Left ventricle myocardium inferior (tissue), 1 donor: ENCODE data around the gene PAPOLA. TPM values are rescaled to one million over a fixed set of nuclear protein-coding genes. Genes with fewer than 3 reads are reported as not detected.

ENCODE experiments used
- DNase-seq: peaks from one replicate; pipeline ENCODE4 v3.0.0-alpha.2; 2020
- H3K27ac ChIP-seq: fragments of 200-600 bp; replicated peaks from 2 replicates; pipeline ENCODE4 v1.8.0; 2021
- H3K27me3 ChIP-seq: fragments of 200-600 bp; 2 replicates; pipeline ENCODE4 v1.8.0; 2021; ENCODE audit warnings: low read depth
- H3K36me3 ChIP-seq: fragments of 200-600 bp; 2 replicates; pipeline ENCODE4 v1.8.0; 2021
- H3K4me1 ChIP-seq: fragments of 200-600 bp; 2 replicates; pipeline ENCODE4 v1.8.0; 2021
- H3K4me3 ChIP-seq: fragments of 200-600 bp; 2 replicates; pipeline ENCODE4 v1.8.0; 2021; ENCODE audit warnings: mild to moderate bottlenecking, moderate library complexity
- H3K9me3 ChIP-seq: fragments of 200-600 bp; replicated peaks from 2 replicates; pipeline ENCODE4 v1.8.0; 2021
- CTCF ChIP-seq: fragments of 200-600 bp; IDR thresholded peaks from 2 replicates; pipeline ENCODE4 v1.8.0; 2021; ENCODE audit warnings: antibody characterized with exemption, mild to moderate bottlenecking, borderline replicate concordance
- intact Hi-C: fragments of 100-400 bp; cut with micrococcal nuclease; formaldehyde crosslinking; loops from one replicate; pipeline ENCODE4 v1.11.0; 2022
- total RNA-seq: library from RNA; stranded (reverse); fragmentation: NEBNext Ultra II Directional; extraction: Animal tissue kit (Norgen Biotek cat#: 25700); gene quantifications from one replicate; pipeline ENCODE4 v1.2.1, GENCODE V29; 2021
- donor health status: DM: no; HTN: yes; CAD: no; lungs with severe emphysema.

The PAPOLA gene
- total RNA-seq, 1 donor from 2014 or later = 136 TPM

- TF ChIP-seq CTCF = no peak
- no peak for DNase-seq
- no peak overlapping the region for H3K4me3 ChIP-seq
- peaks cover 60% of the 10 kb centered on the region for H3K27me3 ChIP-seq
- H3K36me3 ChIP-seq = no peaks in the 10 kb centered on the region
- H3K27ac ChIP-seq = no peak overlapping the region
- no peaks in the 10 kb centered on the region for H3K9me3 ChIP-seq
- intact Hi-C loops = no loop called here
- H3K4me1 ChIP-seq = no peaks in the 10 kb centered on the region
Measured at GRCh38 chr14:96585672-96586013, 83.5 kb downstream of the PAPOLA start.

- intact Hi-C loops = no loop called here
- H3K4me3 ChIP-seq = no peak overlapping the region
- no peaks in the 10 kb centered on the region for H3K36me3 ChIP-seq
- H3K4me1 ChIP-seq = no peaks in the 10 kb centered on the region
- H3K27me3 ChIP-seq = peaks cover 64% of the 10 kb centered on the region
- H3K9me3 ChIP-seq = no peaks in the 10 kb centered on the region
- no peak for DNase-seq
- no peak overlapping the region for H3K27ac ChIP-seq
- TF ChIP-seq CTCF = no peak
Measured at GRCh38 chr14:96586056-96586455, 83.9 kb downstream of the PAPOLA start.

GRCh38 chr14:96586921-96587822, 85.0 kb downstream of the PAPOLA start:
- peaks cover 71% of the 10 kb centered on the region for H3K27me3 ChIP-seq
- H3K4me3 ChIP-seq = no peak overlapping the region
- peaks cover under 1% of the 10 kb centered on the region for H3K4me1 ChIP-seq
- H3K9me3 ChIP-seq = no peaks in the 10 kb centered on the region
- intact Hi-C loops = no loop called here
- no peaks in the 10 kb centered on the region for H3K36me3 ChIP-seq
- TF ChIP-seq CTCF = no peak
- DNase-seq = no peak
- H3K27ac ChIP-seq = no peak overlapping the region

GRCh38 chr14:96587823-96588385, 85.7 kb downstream of the PAPOLA start:
- DNase-seq = no peak
- H3K27me3 ChIP-seq = peaks cover 78% of the 10 kb centered on the region

More at GRCh38 chr14:96587823-96588385, 85.7 kb downstream of the PAPOLA start:
- no peak overlapping the region for H3K27ac ChIP-seq
- TF ChIP-seq CTCF = no peak
- intact Hi-C loops = no loop called here
- peaks cover 8% of the 10 kb centered on the region for H3K4me1 ChIP-seq
- H3K9me3 ChIP-seq = no peaks in the 10 kb centered on the region
- H3K36me3 ChIP-seq = no peaks in the 10 kb centered on the region
- no peak overlapping the region for H3K4me3 ChIP-seq
